T-helper 1 cell (primary cell): ENCODE results near the gene TRMU.

Experiments used
- DNase-seq, 5 donors: peaks; one replicate each; pipeline ENCODE4 v3.0.0-alpha.2; 2012 to 2020

The TRMU gene

DNA sequence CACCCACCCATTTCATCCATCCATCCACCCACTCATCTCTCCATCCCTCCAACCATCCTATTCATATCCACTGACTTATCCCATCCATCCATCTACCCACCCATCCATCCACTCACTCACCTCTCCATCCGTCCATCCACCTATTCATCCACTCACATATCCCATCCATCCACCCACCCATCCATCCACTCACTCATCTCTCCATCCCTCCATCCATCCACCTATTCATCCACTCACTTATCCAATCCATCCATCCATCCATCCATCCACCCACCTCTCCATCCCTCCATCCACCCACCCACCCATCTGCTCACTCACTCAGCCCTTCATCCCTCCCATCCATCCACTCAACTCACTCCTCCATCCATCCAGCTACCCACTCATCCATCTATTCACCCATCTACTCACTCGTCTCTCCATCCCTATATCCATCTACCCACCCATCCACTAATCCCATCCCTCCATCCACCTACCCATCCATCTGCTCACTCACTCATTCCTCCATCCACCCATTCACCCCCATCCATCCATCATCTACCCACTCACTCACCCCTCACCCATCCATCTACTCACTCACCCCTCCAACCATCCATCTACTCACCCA is 36.2 kb downstream of the TRMU start:
- DNase-seq = no peak

DNA sequence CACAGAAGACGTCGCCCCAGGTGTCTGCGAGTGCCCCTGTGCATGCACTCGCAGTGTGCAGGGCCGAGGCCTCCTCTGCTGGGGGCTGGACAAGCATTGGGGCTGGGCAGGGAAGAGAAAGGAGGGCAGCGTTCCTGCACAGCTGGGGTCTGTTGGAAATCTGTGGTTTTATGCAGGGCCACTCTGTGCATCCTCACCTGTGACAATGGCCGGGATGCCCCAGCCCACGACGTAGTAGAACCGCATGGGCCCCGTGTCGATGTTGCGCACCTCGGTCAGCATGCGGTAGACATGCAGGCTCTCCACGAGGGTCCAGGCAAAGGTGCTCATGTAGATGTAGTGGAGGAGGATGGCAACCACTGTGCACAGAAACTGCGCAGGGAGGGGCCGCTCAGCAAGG is 37.2 kb downstream of the TRMU start:
- no peak for DNase-seq

DNA sequence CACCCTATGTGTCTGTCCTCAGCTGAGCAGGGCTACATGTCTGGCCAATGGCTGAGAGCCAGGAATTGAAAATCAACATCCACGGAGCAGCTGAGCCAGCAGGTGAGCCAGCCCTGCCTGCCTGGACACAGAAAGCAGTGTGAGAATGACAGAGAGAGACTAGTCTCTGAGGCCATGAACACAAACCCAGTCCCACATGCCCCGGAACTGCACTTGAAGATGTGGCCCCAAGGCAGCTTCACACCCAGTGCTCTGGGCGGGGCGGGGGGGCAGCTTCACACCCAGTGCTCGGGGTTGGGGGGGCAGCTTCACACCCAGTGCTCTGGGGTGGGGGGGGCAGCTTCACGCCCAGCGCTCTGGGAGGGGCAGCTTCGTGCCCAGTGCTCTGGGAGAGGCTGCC is 37.6 kb downstream of the TRMU start:
- DNase-seq = no peak

DNA sequence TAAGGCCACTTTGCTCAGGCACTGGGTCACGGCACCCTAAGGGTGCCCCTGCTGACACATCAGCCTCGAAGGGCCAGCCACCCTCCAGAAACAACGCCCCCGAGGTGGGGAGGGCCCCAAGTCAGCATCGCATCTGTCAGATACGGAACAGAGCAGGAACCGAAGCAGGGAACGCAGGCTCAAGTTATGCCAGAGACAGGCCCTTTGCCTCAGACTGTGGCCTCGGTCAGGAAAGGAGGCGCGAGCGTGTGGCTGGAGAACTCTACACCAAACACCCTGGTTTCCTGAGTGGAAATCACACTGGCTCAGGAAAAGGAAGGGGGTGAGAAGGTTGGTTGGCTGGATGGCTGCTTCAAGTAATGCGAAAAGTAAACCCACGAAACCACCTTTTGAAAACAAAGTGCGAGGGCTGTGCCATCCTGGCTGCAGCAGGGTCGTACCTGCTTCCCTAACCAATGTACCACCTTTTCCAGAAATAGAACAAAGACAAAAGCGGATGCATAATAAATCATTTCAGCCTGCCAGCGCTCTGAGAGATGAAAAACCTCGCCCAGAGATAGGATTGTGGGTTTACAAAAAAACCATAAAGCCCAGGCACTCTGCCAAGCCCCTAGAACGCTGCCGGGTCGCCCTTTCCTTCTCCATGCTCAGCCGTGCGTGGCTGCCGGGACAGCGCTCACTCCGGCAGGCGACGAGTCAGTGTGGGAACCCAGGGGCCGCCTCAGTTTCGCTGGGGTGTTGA is 38.6 kb downstream of the TRMU start:
- DNase-seq = no peak

DNA sequence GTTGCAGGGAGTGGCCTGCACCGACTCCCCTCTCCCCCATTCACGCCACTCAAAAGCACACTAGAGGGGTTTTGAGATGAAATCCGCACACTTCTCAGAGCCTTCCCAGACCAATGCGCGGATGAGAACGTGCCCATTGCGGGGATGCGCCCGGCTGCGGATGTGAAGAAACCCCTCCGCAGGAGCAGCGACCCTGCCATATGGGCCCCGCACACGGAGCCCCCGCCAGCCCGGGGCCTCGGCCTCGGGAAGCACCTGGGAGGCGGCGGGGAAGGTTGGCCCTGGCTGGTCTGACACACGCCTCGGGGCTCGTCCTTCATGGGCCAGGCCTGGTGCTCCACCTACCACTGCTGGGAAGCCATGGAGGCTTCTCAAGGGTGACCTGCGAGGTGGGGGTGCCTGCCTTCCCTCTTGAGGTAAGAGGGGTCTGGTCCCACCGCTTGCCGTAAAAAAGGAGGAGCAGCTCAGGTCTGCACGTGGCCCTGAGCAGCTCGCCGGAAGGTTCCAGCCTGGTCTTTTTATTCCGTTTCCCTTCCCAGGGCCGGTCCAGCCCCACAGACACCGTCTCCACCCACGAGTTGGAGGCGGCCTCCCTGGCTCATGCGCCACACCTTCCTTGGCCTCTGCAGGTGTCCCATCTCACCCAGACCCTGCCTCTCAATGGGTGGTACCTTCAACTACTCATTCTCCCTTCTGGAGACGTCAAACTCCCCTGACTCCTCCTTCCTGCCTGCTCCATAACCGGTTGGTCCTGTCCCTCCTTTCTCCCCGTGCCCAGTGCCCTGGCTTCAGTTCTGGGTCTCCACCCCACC is 39.4 kb downstream of the TRMU start:
- DNase-seq = no peak

DNA sequence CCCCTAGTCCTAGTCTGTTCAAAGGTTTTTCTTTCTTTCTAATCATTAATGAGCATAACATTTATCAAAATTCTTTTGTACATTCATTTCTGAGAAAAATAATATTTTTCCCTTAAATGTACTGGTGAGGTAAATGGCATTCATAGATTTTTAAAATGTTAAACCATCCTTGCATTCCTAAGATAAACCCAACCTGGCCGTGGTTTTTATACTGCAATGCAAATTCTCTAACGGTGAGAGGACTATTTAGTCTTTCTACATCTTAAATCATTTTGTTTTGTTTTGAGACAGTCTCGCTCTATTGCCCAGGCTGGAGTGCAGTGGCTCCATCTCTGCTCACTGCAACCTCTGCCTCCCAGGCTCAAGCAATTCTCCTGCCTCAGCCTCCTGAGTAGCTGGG is 40.6 kb downstream of the TRMU start:
- DNase-seq = no peak

DNA sequence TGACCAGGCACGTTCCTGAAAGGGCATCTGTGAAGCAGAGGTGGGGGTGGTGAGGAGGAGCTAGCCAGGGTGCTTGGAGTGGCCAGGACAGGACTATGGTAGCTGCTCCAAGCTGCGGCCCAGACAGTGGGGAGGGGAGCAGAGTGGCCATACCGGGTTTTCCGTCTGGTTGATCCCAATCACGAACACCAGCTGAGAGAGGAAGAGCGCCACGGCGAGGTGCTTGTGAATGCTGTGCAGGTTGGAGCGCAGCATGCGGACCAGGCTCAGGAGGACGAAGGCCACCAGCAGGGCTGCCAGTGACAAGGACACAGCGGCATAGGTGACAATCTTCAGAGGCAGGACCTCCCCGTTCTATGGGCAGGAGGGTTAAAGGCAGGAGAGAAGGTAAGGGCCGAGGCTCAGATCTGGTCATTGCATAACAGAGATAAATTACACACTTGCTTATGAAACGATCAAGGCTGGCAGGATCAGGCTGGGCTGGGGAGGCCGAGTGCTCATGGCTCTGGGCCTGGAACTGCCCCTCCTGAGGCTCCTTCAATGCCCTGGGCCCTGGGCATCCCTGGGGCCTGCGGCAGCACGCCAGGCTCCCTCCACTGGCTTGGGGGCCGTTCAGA is 41.5 kb downstream of the TRMU start:
- DNase-seq = no peak

DNA sequence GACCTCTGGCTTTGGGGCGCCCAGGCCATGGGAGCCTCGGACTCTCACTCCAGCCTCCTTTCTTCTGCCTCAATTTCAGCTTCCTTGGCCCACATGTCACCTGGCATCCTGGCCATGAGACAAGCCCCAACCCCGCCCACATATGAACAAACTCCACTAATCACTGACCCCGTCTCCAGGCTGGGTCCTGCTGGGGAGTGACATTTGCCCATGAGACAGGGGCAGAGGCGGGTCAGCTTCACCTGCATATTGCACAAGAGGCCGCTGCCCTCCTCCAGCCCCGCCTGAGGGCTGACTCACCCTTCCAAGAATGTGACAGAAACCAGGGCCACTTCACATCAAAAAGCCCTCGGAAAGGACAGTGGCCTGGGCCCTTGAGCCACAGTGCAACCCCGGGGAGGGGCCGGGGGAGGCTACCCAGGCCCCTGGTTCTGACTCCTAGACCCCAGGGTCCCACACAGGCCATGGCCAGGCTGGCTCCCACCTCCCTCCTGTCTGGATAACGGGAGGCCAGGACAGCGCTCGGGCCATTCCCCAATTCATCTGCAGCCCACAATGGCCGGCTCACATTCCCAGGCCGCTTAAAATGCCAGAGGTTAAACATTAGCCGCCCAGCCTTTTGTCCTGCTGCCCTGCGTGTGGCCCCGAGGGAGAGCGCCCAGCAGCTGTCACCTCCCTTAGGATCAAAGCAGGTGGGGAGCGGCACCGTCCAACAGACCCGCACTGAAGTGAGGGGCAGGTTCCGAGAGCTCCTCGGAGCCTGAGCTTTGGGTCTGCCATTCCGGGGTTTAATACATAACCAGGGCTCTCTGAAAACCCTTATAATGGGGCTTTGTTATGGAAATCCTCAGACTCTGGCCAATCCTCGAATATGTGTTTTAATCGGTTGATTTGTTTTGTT is 42.3 kb downstream of the TRMU start:
- no peak for DNase-seq

DNA sequence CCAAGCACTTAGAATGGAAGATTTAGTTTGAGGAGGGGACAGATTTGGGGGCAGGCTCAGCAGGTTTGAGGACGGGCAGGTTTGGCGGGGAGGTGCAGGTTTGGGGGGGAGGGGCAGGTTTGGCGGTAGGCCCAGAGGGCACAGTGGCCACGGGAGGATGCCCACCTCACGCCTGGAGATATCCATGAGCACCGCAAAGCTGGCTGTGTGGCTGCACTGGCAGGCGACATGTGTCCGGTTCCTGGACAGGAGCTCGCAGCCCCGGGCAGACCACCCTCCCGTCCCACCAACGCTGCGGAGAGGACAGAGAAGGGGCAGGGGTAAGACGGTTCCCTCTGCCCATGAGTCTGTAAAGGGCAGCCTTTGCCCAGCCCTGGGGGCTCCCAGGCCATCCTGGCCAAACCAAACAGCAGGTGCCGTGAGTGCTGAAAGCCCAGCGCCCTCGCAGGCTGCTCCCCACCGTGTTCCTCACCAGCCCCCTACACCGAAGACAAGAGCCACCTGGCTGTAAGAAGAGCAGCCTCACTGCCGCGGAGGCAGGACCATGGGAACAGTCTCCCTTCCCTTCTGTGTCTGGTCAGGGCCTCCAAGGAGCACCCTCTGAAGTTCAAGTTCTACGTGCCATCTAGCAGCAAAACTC is 43.0 kb downstream of the TRMU start:
- no peak for DNase-seq

DNA sequence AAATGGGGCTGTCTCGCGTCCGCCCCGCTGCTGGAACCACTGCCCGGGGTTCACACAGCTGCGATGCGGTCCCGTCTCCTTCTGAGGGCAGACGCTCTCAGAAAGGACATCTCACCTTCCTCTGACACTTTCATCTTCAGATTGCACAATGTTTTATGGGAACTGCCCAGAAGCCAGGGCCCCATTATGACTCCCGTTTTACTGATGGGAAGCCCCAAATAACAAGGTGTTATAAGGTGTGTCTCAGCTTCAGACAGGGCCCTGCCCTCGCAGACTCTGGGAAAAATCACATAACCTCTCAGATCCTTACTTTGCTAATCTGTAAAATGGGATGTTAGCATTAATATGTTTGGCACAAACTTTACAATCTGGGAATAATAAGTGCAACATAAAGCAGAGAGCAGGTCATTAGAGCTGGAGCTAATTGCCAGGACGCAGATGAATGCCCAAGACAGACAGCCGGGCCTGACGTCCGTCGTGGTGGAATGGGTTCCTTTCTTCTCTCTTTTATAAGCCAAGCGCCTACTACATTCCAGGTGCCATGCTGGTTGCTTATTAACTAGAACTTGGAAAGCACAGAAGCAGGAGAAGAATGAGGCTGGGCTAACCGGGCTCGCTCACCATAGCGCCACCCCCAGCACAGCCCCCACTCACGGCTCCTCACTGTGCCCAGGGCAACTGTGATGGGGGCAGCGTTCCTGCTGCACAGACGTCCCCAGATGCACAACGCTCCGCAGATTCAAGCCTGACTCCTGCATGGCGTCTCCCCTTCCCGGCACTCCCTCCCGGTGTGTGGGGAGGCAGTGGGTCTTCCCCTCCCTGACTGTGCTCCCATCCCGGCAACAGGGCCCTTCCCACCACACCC is 43.8 kb downstream of the TRMU start:
- no peak for DNase-seq

DNA sequence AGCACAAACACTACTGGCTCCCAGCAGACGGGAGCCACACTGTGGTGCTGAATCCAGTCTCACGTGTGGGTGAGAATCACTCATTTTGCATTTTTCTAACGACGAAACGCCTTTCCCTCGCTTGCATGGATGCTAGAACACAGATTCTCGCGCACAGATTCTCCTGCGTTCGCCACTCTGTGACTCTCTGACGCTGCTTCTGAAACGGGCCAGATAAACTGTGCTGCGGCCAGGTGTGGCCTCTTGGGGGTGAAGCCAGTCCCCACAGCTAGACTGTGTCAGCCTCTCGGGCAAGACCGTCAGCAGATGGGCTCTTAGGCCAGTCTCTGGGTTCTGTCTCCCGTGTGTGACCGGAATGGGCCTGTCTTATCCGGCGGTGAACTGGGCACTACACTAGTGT is 44.6 kb downstream of the TRMU start:
- no peak for DNase-seq

DNA sequence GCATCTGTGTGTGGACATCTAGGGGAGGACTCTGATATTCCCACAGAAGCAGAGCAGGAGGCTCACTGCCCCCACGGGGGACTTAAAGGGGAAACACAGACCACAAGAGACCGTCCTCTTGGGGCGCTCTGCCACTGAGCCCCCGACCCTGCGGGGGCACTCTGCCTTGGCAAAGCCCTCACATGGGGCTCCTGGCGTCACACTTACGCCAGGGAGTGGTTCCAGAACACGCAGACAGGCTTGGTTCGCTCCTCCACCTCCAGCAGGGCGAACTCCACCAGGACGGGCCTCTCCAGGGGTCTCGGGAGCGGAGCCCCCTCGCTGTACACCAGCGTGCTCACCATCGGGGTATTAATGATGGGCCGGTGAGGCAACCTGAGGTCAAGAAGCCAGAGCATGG is 45.1 kb downstream of the TRMU start:
- no peak for DNase-seq

DNA sequence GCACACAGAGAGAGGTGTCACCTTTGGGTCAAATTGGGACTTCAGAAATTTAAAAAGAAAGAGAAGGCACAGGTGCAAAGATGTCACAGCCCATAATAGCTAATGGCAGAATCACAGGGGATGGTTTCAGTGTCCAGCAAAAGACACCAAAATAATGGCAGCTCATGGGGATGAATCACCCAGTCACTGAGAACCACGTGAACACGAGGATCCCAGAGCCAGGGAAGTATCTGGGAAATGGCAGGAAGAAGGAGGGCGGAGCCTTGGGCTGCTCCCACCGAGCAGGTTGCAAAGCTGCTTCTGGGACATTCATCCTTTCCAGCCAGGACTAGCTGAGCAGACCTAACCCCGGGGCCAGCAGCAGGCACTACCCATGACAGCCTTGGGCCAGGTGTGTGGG is 45.6 kb downstream of the TRMU start:
- no peak for DNase-seq

DNA sequence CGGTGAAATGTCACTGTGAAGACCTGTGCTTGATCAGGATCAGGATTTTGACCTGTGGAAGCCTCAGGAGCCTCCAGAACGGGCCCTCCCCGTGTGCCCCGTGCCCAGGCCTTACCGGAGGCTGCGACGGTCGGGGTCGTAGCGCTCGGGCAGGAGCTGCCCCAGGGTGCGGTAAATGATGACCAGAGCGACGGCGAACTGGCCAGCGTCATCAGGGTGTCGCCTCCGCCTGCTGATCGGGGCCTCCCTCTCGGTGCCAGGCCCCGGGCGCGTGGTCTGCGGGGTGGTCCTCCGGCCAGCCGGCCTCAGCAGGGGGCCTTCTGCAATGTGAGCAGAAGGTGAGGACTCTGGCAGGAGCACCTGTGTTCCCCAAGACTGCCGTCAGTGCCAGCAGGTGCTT is 46.2 kb downstream of the TRMU start:
- DNase-seq = no peak

DNA sequence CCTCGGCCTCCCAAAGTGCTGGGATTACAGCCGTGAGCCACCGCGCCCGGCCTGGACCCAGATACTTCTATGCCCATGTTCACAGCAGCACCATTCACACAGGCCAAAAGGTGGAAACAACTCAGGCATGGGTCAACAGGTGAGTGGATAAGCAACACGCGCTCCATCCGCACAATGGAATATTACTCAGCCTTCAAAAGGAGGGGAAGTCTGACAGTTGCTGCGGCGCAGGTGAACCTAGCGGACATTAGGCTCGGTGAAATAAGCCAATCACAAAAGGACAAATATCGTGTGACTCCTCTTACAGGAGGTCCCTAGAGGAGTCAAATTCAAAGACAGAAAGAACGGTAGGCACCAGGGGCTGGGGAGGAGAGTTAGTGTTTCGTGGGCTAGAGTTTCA is 47.0 kb downstream of the TRMU start:
- DNase-seq = no peak

DNA sequence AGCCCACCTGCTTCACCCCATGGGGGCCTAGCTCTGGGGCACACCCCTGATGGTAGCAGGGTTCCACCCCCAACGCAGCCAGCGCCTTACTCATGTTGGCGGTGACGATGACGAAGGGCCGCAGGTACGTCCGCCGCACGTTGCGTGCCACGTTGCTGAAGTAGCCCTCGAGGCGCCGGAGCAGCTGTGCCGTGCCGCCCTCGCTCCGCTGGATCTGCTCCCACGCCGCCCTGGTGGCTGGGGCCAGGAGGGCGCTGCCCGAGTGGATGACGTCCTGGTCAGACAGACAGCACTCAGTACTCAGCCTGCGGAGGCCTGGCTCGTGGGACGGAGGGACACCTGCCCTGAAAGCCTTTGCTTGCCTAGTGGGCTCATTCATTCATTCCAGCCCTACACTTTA is 50.8 kb downstream of the TRMU start:
- no peak for DNase-seq

DNA sequence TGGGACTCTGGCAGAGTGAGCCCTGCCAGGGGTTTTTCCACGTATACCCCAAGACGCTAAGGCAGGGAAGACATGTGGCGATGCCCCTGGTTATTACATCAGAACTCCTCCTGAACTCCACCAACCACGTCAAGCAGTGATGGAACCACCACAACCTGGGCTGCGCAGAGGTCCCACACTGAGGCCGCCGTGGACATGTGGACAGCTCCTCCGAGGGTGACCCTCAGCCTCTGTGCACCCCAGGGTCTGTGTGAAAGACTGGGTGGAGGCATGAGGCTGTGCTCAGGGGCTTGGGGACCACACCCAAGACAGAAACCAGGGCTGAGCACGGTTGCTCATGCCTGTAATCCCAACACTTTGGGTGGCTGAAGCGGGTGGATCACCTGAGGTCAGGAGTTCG is 52.2 kb downstream of the TRMU start:
- DNase-seq = no peak

DNA sequence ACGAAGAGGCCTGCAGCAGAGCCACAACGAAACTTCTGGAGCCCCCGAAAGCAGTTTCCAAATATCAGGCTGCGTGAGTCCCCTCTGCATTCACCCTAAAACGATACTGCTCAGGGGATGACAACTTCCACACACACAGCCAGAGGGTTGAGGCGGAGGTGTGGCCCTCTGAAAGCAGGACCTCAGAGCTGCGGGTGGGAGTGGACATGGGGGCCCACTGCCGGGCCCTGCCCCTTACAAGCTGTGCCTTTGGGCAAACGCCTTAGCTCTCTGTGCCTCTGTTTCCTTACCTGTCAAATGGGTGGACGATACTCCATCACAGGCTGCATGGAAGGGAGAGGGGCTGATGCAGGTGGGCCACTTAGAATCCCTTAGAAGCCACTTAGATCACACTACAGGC is 53.1 kb downstream of the TRMU start:
- no peak for DNase-seq

DNA sequence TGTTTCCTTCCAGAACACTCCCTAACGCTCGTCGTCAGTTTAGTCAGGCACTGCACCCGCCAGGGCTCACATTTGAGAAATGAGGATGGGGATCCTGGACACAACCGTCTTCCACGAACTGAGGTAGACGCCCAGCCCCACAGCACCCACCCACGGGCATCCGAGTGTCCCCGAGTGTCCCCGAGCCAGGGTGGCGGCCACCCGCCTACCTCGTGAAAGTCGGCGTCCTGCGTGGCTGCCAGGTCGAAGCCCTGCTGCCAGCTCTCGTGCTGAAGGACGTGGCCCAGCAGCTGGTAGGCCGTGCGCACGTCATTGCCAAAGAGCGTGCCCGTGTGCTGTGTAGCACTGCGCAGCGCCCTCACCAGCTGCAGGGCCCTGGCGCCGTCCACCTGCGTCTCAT is 53.6 kb downstream of the TRMU start:
- no peak for DNase-seq

DNA sequence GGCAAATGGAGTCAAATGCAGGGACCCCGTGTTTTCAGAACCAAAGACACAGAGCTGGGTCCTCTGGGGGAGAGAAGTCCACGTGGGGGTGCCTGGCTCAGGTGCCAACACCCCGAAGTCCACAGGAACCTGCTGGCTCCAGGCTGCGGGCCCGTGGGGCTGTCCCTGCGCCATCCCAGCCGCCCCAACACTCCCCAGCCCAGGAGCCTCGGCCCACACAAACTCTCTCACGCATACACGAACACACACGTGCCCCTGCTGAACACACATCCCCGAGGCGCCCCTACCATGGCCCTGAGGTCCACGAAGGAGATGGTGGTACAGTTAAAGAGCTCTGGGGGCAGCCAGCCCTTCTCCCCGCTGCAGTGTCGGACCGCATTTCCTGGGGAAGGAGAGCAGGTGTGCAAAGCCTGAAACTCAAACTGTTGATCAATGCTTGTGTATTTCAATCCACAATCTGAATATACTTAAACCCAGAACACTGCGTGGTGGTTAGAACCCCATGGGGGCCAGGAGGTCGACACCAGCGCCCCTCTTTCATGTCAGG is 54.7 kb downstream of the TRMU start:
- no peak for DNase-seq
